HL-60/S4 treated with retinoic acid at 250 ng/mL for 4 days and 3 days (cell line): Measurements from ENCODE around the gene PGAM2.

Experiments used
- in situ Hi-C: fragments of 300-500 bp; cut with MboI; formaldehyde crosslinking; loops from 2 replicates; pipeline ENCODE4 v1.7.0; 2022; ENCODE audit warnings: low sequenced_read_pairs

PGAM2 gene

DNA sequence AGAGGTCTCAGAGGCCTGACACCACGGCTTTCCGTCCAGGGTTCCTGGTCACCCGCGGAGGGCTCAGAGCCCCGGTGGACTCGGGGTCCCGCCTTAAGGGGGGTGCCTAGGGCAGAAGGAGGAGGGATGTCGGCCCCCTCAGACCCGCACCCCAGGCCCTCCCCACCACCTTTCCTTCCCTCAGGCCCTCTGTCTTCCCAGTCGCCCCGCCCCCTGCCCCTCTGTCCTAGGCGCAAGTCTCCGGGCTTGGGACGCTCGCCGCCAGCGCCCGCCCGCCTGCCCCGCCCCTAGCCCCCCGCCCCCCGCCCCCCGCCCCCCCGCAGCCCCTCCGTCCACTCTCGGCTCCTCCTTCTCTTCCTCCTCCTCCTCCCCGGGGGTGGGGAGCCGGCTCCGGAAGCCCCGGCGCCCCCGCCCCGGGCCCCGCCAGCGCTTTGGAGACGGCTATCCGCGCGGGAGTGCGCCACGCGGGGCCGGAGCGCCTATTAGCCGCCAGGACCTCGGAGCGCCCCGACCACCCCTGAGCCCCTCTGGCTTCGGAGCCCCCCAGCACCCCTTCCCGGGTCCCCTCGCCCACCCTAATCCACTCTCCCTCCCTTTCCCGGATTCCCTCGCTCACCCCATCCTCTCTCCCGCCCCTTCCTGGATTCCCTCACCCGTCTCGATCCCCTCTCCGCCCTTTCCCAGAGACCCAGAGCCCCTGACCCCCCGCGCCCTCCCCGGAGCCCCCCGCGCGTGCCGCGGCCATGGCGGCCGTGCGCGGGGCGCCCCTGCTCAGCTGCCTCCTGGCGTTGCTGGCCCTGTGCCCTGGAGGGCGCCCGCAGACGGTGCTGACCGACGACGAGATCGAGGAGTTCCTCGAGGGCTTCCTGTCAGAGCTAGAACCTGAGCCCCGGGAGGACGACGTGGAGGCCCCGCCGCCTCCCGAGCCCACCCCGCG is 38.8 kb upstream of the PGAM2 start, which contains the start of gene AEBP1:
Gene AEBP1, plus strand, starts transcription at position 423 of the 937 bp plus-strand sequence. Its CDS starts 321 bp downstream, at position 744.
- in situ Hi-C loops = no loop called here

DNA sequence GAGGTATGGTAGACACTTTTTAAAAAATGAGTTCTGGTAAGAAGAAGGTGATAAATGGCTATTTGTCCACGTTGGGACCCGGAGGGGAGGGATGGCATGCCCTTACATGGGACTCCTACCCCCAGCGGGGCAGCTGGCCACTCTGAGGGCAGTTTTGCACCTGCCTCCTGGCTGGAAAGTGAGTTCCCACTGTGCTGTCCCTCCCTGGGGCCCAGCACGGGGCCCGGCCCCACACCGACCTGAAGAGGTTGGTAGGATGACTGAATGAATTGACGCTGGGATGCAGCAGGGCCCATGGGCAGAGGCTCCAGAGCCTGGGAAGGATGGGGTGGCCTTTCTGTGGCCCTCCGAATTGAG is 38.2 kb upstream of the PGAM2 start:
- in situ Hi-C loops = no loop called here

DNA sequence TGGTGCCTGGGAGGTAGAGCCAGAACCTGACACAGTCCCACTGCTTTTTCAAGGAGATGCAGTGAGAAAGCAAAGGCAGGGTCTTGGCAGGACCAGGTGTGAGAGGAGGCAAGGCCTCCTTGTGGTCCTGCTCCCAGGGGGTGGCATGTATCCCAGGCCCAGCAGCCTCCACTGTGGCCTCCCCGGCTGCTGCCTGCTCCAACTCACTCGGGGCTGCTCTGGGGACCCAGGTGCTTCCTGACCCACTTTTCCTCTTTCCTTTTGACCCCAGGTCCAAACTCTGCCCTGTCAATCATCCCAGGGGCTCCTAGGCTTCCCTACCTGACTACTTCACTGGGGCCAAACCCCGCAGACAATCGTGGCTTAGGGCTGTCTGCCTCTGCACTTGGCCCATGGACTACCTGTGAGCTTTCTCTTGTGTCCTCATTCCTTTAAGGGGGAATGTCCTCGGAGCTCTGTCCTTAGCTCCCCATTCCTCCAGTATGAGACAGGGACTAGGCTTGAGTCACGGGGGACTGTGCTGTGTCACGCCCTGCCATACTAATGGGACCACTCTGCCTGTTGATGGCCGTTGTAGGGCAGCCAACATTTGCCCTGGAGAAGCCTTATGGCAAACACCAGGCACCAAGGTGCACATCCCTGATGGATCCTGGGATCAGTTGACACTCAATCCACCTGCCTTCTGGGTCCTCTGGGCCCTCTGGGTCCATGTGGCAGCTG is 37.6 kb upstream of the PGAM2 start:
- in situ Hi-C loops = no loop called here

DNA sequence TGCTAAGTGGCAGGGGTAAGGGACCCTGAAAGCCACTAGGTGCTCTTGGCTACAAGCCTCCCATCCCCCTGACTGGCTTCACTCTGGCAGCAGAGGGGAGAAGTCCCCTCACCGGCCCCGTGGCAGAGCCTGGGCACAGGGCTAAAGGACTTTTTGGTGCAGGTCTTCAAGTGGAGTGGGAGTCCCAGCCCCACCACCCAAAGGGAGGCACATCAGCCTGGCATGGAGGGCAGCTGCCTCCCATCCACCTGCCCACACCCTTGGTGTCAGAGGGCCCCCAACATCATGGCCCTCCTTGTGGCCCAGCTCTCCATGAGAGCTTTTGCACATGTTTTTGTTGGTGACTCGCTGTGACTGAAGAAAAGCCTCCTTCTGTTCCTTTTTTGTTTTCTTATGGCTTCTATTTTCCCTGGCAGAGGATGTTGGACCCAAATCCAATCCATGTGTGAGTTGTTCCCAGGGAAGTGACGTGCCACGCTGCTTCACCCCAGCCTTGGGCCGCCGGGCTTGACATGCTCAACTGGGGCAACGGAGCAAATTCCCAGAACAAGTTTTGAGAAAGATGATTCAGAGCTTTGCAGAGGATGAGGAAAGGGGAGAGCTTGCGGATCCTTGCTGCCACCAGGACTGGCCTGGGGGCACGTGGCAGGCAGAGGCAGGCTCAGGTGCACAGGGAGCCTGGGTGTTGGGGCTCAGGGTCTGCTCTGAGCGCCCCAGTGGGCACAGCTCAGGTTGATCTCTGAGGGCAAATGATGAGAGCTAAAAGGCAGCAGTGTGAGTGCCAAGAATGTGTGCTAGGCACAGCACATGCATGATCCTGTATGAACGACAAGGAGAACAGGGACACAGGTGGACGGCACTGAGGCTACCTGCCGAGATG is 36.8 kb upstream of the PGAM2 start:
- in situ Hi-C loops = no loop called here

DNA sequence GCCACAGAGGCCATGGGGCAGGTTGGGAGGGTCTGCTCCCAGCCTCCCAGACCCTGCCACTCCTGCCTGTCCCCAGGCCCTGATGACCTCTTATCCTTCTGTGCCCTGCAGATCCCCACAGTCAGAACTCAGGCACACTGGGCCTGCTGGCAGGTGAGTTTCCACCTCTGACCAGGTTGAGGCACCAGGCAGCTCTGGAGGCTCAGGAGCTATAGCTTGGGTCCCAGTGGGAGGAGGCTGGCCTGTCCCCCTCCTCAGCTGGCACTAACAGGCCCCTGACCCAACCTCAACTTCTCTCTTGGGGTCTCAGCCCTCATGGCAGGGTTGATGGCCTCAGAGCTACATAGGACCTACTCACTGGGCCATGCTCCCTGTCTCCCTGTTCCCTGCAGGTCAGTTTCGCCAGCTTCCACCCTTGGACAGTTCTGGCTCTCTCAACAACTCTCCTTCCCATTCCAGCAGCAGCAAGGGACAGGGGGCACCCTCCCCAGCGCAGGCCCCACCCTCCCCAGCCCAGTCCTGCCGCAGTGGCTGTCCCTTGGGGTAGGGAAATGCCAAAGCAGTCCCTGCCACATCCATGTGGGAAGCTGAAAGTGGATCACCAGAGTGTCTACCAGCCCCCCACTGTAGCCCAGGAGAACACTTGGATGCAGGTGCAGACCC is 36.1 kb upstream of the PGAM2 start:
- in situ Hi-C loops = no loop called here

DNA sequence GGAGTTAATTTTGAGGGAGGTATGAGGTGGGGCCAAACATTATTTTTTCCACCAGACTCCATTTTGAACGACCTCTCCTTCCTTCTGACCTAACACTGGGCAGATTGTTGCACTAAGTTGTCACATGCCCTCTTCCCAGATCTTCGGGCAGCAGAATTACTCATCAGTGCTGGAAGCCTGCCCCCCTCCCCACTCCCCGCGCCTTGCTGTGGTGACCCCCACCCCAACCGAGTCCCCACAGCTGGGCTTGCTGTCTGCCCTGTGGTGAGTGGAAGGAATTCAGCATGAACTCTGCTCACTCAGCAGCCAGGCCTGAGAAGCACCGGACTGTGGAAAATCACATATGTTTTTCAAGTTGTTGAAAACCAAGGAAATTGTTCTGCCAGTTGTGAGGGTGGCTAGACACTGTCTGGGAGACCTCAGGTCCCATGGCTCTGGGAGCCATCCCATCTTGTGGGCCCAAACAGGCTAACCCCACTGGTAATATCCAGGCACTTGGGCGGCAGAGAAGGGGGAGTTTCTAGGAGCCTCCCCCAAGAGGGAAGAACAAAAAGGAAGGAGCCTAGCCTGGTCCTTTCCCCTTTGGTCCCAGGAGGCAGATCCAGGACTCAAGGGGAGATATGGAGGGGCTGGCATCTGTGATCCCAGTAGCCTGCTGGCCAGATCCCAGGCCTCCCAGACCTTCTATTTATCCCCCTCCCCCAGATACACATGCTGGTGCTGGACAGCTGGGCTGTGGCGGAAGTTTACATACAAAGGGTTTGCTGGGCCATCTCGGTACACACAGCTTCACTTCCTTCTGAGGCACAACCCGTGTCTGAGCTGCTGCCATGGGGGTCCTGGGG is 35.3 kb upstream of the PGAM2 start:
- in situ Hi-C loops = no loop called here

DNA sequence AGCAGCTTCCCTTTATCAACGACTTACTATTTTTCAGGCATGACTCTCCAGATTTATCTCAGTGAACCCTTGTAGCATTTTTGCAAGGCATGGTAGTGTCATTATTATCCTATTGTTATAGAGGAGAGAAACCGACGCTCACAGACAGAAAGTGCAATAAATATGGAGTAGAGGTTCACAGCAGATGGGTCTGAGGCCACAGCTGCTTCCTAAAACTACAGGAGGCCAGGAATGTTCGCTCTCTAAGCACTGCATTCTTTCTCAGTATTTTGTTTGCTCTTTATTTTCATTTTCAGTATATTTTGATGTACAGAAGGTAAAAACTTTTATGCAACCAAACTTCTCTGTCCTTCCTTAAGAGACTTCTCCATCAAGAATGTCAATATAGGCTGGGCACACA is 34.3 kb upstream of the PGAM2 start:
- in situ Hi-C loops = no loop called here

DNA sequence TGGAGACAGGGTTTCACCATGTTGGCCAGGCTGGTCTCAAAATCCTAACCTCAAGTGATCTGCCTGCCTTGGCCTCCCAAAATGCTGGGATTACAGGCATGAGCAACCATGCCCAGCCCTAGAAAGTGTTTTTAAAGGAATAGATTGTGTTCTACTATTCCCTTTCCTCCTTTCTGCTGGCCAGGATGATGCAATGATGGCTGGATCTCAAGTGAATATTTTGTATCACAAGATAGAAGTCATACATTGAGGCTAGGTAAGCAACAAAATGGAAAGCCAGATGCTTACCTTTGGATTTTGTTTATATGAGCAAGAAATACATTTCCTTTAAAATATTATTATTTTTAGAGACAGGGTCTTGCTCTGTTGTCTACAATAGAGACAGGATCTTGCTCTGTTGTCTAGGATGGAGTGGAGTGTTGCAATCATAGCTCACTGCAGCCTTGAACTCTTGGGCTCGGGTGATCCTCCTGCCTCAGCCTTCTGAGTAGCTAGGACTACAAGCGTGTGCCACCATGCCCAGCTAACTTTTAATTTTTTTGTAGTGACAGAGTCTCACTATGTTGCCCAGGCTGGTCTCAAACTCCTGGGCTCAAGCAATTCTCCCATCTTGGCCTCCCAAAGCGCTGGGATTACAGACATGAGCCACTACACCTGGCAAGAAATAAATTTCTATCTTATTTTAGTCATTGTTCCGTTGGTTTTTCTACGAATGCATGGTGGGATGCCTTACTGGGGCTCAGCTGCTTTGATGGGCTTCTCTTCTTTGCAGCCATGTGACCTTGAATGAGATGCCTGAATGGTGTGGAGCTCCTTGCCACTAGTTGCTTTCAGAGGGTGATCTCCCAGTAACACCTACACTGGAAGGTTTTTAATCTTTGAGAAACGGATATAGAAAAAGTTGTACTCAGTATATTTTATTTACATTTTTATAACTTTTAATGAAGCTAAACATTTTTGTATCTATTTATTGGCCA is 33.0 kb upstream of the PGAM2 start:
- in situ Hi-C loops = no loop called here

DNA sequence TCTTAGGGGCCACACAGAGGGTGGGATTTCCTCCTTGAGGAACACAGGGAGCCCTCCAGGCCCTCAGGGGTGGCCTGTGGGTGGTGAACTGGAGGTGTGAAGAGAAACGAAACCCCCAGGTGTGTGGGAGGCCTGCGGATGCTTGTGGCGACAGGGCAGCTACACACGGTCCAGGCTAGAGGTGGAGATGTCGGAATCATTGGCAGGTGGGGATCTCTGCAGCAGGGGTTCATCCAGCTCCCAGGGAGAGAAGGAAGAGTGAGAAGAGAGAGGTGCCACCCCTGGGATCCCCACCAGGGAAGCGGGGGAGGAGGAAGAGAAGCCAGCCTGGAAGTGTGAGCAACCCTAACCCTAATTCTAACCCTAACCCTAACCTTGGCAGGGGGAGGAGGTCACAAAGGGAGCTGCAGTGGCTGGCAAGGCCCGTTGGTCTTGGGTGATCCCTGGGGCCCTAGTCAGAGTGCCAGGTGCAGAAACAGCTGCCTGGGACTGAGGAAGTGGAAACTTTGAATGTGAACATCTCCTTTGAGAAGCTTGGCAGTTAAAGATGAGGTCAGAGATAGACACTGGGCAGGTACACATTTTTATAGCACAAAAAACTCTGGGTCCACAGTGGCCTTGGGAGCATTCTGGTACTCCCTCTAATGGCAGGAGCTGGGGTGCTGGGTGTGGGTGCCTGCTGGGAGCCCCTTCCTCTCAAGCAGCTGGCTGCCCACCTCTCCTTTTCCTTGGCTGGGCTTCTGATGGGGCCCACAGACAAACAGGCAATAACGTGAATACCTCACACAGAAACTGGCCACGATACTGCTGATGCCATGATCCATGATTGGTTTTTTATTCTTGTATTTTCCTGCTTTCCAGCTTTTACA is 31.9 kb upstream of the PGAM2 start:
- in situ Hi-C loops = no loop called here

DNA sequence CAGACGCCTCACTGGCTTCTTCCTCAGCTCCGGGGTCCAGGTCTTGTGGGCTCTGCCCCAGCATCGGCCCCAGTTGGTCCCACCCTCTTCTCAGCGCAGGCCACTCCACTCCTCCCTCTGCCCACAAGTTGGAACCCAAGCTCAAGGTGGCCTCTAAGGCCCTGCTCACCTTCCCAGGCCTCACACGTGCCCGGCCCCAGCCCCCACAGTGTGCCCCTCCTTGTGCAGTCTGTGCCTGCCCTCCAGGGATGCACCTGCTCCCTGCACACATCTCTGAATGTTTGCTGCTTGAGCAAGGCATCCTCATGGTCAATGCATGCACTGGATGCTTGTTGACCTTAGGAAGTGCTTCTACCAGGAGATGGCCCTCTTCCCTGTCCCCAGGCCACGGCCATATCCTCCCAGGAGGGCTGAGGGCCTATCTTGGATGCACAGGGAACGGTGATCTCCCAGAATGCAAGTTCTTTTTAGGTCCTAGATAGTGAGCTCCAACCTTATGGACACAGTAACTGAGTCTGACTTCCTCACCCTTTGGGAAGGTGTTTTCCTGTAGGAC is 31.0 kb upstream of the PGAM2 start:
- in situ Hi-C loops = no loop called here

DNA sequence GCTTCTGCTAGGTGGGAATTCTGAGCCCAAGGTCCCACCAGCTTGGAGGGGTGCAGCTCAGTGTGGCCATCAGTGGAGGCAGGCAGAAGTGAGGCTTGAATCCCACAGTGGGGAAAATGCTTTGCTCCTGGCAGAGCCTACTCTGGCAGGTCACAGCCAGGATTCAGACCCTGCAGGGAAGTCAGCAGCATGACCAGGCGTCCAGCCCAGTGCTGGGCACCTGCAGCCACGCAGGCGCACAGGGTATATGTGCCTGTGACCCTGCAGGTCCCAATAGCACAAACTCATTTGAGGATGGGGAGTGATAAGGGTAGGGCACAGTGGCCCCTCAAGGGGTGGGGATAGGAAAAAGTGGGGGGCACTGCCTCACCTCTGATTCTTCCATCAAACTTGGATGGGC is 30.4 kb upstream of the PGAM2 start:
- in situ Hi-C loops = no loop called here

DNA sequence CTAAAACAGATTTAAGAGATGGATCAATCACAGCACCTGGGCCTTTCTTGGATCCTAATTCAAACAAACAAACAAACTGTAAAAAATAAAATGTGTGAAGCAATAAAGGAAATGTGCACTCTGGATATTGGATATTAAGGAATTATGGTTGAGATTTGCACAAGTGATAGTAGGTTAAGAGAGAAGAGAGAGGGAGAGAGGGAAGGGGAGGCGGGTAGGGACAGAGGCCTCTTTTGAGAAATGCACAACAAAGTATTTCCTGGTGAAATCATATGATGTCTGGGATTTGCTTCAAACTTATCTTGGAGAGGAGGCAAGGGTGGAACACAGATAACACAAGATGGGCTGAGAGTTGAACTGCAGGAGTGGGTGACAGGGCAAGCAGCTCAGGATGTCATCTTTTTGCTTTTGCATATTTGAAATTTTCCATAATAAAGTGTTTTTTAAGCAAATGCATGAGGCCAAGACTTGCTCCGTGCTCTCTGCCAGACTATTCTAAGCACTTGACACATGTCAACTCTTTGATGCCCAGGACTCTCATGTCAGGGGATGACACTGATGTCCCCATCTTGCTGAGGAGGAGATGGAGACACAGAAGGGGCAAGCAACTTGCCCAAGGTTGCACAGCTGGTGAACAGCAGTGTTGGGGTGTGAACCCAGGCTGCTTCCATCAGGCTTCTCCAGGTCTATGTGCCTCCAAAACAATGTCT is 29.7 kb upstream of the PGAM2 start:
- in situ Hi-C loops = no loop called here

DNA sequence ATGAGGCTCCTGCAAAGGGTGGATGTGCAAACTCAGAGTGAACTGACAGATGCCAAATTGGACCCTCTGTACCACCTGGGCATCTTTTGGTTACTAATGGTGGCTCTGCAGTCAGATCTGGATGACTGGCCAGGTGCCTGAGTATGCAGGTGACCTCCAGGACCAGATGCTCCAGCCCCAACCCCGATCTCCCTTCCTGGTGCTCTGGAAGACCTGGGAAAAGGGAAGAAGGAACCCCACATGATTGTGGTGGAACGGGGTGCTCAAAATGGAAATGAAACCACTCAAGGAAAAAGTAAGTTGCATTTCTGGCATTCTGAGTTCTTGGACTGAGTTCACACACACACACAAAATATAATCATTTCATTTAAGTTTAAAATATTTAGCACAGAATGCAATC is 29.0 kb upstream of the PGAM2 start:
- in situ Hi-C loops = no loop called here

DNA sequence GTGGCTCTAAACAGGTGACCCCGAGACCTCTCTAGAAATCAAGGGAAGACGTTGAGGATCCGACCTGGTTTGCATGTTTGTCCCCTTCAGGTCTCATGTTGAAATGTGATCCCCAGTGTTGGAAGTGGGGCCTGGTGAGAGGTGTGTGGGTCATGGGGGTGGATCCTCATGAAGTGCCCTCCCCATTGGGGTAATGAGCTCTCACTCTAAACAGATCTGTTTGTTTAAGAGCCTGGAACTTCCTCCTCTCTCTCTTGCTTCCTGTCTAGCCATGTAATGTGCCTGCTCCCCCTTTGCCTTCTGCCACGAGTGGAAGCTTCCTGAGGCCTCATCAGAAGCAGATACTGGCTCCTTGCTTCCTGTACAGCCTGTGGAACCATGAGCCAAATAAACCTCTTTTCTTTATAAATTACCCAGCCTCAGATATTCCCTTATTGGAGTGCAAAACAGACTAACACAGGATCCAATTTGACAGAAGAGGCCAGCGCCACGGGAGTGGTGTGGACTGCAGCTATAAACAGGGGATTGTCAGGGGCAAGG is 27.8 kb upstream of the PGAM2 start:
- in situ Hi-C loops = no loop called here

DNA sequence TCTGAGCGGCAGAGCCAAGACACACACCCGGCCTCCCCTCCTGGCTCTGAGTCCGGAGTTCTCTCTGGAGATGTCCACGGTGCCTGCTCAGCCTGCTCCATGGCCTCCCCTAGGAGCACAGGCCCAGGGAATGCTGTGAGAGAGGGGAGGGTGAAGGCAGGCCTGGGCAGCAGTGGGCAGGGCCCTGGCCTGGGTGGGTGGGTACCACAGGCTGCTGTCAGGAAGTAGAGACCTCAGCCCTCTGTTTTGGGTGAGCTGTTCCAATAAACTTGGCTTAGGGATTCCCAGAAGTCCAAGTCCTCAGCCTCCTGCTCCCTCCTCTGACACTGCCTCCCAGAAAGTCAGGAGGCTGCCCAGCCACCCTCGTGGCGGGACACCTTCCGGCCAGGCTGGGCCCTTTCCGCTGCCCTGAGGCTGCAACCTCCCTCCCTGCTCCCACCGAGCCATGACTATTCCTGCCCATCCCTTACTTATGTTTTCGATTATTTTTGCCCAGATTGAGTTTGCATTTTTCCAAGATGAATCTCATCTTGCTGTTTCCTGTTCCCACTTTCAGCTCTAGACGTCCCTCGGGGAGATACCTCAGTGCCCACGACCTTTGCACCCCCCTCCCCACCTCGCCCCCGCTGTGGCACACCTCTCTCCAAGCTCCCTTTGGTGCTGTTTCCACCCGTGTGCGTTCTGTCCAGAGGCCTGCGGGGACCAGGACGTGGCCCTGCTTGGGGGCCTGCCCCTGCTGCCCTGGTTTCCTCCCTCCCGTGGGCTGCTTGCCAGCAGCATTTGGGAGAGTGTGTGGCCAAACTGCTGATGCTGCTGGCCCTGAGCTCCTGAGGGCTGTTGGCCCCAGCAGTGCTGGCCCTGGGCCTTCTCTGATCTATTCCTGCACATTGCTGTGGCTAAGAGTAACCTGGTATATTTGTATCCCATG is 22.8 kb upstream of the PGAM2 start:
- in situ Hi-C loops = no loop called here
